ENCODE results near the gene GREB1. TPM values are rescaled to one million over a fixed set of nuclear protein-coding genes. Genes with fewer than 3 reads are reported as not detected.
A peak's percentile ranks its signal among the peaks of the same experiment; 100 is the strongest.

Gene GREB1
- total and polyA plus RNA-seq, 2 of the 13 experiments (the other 11 are each of a cell fraction or from before 2014, with no cell fraction given) = 31.3 to 61.2 TPM

DNA sequence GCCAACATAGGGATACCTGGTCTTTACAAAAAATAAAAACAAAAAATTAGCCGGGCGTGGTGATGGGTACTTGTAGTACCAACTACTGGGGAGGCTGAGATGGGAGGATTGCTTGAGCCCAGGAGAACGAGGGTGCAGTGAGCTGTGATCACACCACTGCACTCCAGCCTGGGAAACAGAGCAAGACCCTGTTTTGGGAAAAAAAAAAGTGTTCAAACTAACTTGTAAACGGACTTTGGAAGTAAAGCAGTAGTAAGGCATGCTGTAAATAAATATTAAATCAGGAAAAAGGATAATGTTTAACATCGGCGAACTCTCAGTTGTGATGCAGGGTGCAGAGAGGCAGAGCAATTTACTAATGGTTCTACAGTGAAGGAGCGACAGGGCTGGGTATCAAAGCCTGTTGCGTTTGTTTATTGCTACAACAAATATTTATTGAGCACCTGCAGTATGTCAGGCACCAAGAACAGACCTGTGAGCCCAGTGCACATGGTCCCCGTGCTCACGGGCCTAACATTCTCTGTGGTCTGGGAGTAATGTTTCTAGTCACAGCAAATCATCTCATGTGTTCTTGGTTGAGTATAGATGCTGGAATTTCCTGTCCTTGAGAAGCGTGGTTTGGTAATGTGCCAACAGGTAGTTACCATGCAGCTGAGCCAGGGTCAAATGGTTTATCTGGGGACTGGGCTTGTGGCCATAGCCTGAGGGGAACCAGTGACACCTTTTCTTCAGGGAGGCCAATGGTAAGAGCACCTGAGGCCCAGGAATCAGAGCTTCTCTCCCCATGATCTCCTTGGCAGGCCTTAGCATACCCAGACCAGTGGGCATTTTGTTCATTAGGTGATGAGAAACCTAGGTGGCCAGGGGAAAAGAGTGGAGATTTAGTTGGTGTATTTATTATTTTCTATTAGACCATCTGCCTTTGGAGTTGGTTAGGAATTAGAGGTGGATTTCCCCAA, 27.9 kb upstream of the GREB1 start (continued):
- TF ChIP-seq, protein P1, sequence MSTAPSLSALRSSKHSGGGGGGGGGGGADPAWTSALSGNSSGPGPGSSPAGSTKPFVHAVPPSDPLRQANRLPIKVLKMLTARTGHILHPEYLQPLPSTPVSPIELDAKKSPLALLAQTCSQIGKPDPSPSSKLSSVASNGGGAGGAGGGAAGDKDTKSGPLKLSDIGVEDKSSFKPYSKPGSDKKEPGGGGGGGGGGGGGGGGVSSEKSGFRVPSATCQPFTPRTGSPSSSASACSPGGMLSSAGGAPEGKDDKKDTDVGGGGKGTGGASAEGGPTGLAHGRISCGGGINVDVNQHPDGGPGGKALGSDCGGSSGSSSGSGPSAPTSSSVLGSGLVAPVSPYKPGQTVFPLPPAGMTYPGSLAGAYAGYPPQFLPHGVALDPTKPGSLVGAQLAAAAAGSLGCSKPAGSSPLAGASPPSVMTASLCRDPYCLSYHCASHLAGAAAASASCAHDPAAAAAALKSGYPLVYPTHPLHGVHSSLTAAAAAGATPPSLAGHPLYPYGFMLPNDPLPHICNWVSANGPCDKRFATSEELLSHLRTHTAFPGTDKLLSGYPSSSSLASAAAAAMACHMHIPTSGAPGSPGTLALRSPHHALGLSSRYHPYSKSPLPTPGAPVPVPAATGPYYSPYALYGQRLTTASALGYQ (CRISPR knock-in tag; IDR thresholded peaks at IDR 0.05) = 0 out of 2 replicates have a peak, but pooled peaks have one; percentile 74
- TF ChIP-seq, protein P2, sequence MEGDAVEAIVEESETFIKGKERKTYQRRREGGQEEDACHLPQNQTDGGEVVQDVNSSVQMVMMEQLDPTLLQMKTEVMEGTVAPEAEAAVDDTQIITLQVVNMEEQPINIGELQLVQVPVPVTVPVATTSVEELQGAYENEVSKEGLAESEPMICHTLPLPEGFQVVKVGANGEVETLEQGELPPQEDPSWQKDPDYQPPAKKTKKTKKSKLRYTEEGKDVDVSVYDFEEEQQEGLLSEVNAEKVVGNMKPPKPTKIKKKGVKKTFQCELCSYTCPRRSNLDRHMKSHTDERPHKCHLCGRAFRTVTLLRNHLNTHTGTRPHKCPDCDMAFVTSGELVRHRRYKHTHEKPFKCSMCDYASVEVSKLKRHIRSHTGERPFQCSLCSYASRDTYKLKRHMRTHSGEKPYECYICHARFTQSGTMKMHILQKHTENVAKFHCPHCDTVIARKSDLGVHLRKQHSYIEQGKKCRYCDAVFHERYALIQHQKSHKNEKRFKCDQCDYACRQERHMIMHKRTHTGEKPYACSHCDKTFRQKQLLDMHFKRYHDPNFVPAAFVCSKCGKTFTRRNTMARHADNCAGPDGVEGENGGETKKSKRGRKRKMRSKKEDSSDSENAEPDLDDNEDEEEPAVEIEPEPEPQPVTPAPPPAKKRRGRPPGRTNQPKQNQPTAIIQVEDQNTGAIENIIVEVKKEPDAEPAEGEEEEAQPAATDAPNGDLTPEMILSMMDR (CRISPR knock-in tag; IDR thresholded peaks at IDR 0.05) = no peak
- TF ChIP-seq CC2D1A (CRISPR knock-in tag; IDR thresholded peaks at IDR 0.05) = no peak
- peak; percentile 83 for TF ChIP-seq LCORL (IDR thresholded peaks at IDR 0.05)
- TF ChIP-seq LCORL (CRISPR knock-in tag; IDR thresholded peaks at IDR 0.05) = peak; percentile 94
- TF ChIP-seq ZNF354B (CRISPR knock-in tag; IDR thresholded peaks at IDR 0.05) = no peak
- no peak for TF ChIP-seq SOX6 (IDR thresholded peaks at IDR 0.05)
- TF ChIP-seq SOX6 (CRISPR knock-in tag; IDR thresholded peaks at IDR 0.05) = peak; percentile 95
- peak; percentile 11 for TF ChIP-seq YY1 (IDR thresholded peaks at IDR 0.05; ENCODE audit: insufficient read depth, insufficient replicate concordance, low read depth, low read length)
- no peak; the same call in 1 of the 2 replicates for TF ChIP-seq GTF3A (CRISPR knock-in tag; conservative IDR thresholded peaks at IDR 0.05)
- TF ChIP-seq ZNF607 (CRISPR knock-in tag; IDR thresholded peaks at IDR 0.05; ENCODE audit: borderline replicate concordance) = peak; percentile 89; the same call in 1 of the 2 replicates
- TF ChIP-seq ZNF558 (CRISPR knock-in tag; IDR thresholded peaks at IDR 0.05; ENCODE audit: borderline replicate concordance) = no peak; the same call in 1 of the 2 replicates
- TF ChIP-seq MTA3 (CRISPR knock-in tag; IDR thresholded peaks at IDR 0.05) = no peak
- TF ChIP-seq, protein P3, sequence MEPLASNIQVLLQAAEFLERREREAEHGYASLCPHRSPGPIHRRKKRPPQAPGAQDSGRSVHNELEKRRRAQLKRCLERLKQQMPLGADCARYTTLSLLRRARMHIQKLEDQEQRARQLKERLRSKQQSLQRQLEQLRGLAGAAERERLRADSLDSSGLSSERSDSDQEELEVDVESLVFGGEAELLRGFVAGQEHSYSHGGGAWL (CRISPR knock-in tag; IDR thresholded peaks at IDR 0.05) = peak; percentile 25
- TF ChIP-seq, protein P4, sequence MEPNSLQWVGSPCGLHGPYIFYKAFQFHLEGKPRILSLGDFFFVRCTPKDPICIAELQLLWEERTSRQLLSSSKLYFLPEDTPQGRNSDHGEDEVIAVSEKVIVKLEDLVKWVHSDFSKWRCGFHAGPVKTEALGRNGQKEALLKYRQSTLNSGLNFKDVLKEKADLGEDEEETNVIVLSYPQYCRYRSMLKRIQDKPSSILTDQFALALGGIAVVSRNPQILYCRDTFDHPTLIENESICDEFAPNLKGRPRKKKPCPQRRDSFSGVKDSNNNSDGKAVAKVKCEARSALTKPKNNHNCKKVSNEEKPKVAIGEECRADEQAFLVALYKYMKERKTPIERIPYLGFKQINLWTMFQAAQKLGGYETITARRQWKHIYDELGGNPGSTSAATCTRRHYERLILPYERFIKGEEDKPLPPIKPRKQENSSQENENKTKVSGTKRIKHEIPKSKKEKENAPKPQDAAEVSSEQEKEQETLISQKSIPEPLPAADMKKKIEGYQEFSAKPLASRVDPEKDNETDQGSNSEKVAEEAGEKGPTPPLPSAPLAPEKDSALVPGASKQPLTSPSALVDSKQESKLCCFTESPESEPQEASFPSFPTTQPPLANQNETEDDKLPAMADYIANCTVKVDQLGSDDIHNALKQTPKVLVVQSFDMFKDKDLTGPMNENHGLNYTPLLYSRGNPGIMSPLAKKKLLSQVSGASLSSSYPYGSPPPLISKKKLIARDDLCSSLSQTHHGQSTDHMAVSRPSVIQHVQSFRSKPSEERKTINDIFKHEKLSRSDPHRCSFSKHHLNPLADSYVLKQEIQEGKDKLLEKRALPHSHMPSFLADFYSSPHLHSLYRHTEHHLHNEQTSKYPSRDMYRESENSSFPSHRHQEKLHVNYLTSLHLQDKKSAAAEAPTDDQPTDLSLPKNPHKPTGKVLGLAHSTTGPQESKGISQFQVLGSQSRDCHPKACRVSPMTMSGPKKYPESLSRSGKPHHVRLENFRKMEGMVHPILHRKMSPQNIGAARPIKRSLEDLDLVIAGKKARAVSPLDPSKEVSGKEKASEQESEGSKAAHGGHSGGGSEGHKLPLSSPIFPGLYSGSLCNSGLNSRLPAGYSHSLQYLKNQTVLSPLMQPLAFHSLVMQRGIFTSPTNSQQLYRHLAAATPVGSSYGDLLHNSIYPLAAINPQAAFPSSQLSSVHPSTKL (CRISPR knock-in tag; IDR thresholded peaks at IDR 0.05) = peak; percentile 93
- no peak for TF ChIP-seq ZNF234 (CRISPR knock-in tag; conservative IDR thresholded peaks at IDR 0.05)

All from HepG2 (cell line).